Naive thymus-derived CD4-positive, alpha-beta T cell (primary cell): ENCODE measurements around the gene C11orf21. TPM values are rescaled to one million over a fixed set of nuclear protein-coding genes. Genes with fewer than 3 reads are reported as not detected.

ENCODE experiments used
- ATAC-seq: fragments of 150-1000 bp; cut with Tn5 transposase; 2 replicates; pipeline ENCODE4 v1.10.0; 2021; ENCODE audit warnings: mild to moderate bottlenecking, moderate library complexity
- CTCF ChIA-PET: fragments of 350-600 bp; sonication (Branson Sonifier 250); formaldehyde crosslinking; loops from one replicate; lab custom pipeline; 2021; ENCODE audit warnings: antibody characterized with exemption; lab: Charles Lee
- POLR2A ChIA-PET: fragments of 350-600 bp; sonication (Branson Sonifier 250); formaldehyde crosslinking; loops from one replicate; lab custom pipeline; 2021; ENCODE audit warnings: antibody characterized with exemption, inconsistent platforms; lab: Charles Lee
- DNase-seq, 9 donors: peaks; one replicate each; pipeline versions ENCODE4 v3.0.0 to v3.0.0-alpha.2; 2020 to 2022; ENCODE audit warnings: mixed read lengths in 1 of 9
- H3K27ac ChIP-seq: one replicate; pipeline ENCODE4 v1.7.0; 2013; ENCODE audit warnings: mild to moderate bottlenecking, low read depth, low read length, moderate library complexity
- H3K27me3 ChIP-seq, 2 donors: one replicate each; pipeline ENCODE4 v1.7.0; 2013; ENCODE audit warnings: low read length in 2 of 2, mild to moderate bottlenecking in 2 of 2, moderate library complexity in 2 of 2; ENCODE audit not compliant: control insufficient read depth in 2 of 2, insufficient read depth in 2 of 2
- H3K36me3 ChIP-seq, 3 experiments: 1 replicate in 2 of 3; 2 replicates in 1 of 3; pipeline ENCODE4 v1.7.0; 2013; ENCODE audit warnings: low read length in 3 of 3, mild to moderate bottlenecking in 3 of 3, moderate library complexity in 1 of 3; ENCODE audit not compliant: insufficient read depth in 3 of 3, control insufficient read depth in 2 of 3
- H3K4me1 ChIP-seq, 2 donors: one replicate each; pipeline ENCODE4 v1.7.0; 2013; ENCODE audit warnings: low read length in 2 of 2, mild to moderate bottlenecking in 2 of 2, moderate library complexity in 1 of 2; ENCODE audit not compliant: control insufficient read depth in 2 of 2, insufficient read depth in 2 of 2
- H3K4me3 ChIP-seq: 2 replicates; pipeline ENCODE4 v1.7.0; 2013; ENCODE audit warnings: mild to moderate bottlenecking, low read length
- H3K9me3 ChIP-seq, 3 experiments: 1 replicate in 2 of 3; 2 replicates in 1 of 3; pipeline ENCODE4 v1.7.0; 2013; ENCODE audit warnings: low read length in 3 of 3; ENCODE audit not compliant: control insufficient read depth in 2 of 3
- H3K27ac Mint-ChIP-seq, 9 donors: one replicate each; pipeline ENCODE4 v1.8.0; 2020 to 2022; ENCODE audit warnings: mixed read lengths in 9 of 9, mild to moderate bottlenecking in 8 of 9, moderate library complexity in 5 of 9, inconsistent platforms in 2 of 9
- H3K27me3 Mint-ChIP-seq, 5 donors: one replicate each; pipeline ENCODE4 v1.8.0; 2021 to 2022; ENCODE audit warnings: mixed read lengths in 5 of 5, mild to moderate bottlenecking in 1 of 5
- H3K36me3 Mint-ChIP-seq, 5 donors: one replicate each; pipeline ENCODE4 v1.8.0; 2020 to 2022; ENCODE audit warnings: mixed read lengths in 5 of 5, mild to moderate bottlenecking in 3 of 5, inconsistent platforms in 1 of 5
- H3K4me1 Mint-ChIP-seq, 7 donors: one replicate each; pipeline ENCODE4 v1.8.0; 2020 to 2022; ENCODE audit warnings: mixed read lengths in 7 of 7, mild to moderate bottlenecking in 3 of 7, inconsistent platforms in 1 of 7
- H3K4me3 Mint-ChIP-seq, 10 donors: one replicate each; pipeline ENCODE4 v1.8.0; 2020 to 2022; ENCODE audit warnings: mild to moderate bottlenecking in 10 of 10, mixed read lengths in 10 of 10, moderate library complexity in 6 of 10, inconsistent platforms in 2 of 10
- H3K9me3 Mint-ChIP-seq, 11 donors: one replicate each; pipeline ENCODE4 v1.8.0; 2020 to 2022; ENCODE audit warnings: mixed read lengths in 11 of 11, mild to moderate bottlenecking in 4 of 11, inconsistent platforms in 1 of 11, moderate library complexity in 1 of 11
- intact Hi-C, 2 donors: fragments of 100-400 bp; cut with micrococcal nuclease; formaldehyde crosslinking; loops; one replicate each; pipeline ENCODE4 v1.15.1; 2023
- polyA plus RNA-seq, 2 donors: library from polyadenylated mRNA; unstranded; fragments of 300-500 nt; fragmentation: Illumina TruSeq; gene quantifications; one replicate each; pipeline ENCODE4 v1.2.3, GENCODE V29; 2021
- total RNA-seq, 6 experiments: library from RNA in 5 of 6; stranded (reverse) in 5 of 6; gene quantifications; 1 replicate in 5 of 6; 2 replicates in 1 of 6; pipeline ENCODE4 v1.2.3 and lab custom pipeline; 2021 to 2026

Gene C11orf21
- total and polyA plus RNA-seq, 7 experiments from 2014 or later: 10.7 to 153 (median 82.5) TPM

GRCh38 chr11:2249189-2249916 is 52.4 kb downstream of the C11orf21 start:
- H3K27ac Mint-ChIP-seq: no peak overlapping the region
- intact Hi-C loops: no loop called here
- Histone ChIP-seq H3K4me1 (no peaks in the 10 kb centered on the region), H3K4me3 (no peak overlapping the region), H3K27ac (no peak overlapping the region), H3K9me3 (no peaks in the 10 kb centered on the region), H3K27me3 (no peaks in the 10 kb centered on the region), H3K36me3 (no peaks in the 10 kb centered on the region)
- peaks cover 0 to 11% (median 0%) of the 10 kb centered on the region in 5 donors for H3K27me3 Mint-ChIP-seq
- POLR2A ChIA-PET: no interaction called here
- H3K9me3 Mint-ChIP-seq: peaks cover 0 to 6% (median 0%) of the 10 kb centered on the region in 11 donors
- H3K36me3 Mint-ChIP-seq: peaks cover 0 to 4% (median 0%) of the 10 kb centered on the region in 5 donors
- H3K4me3 Mint-ChIP-seq: no peak overlapping the region
- H3K4me1 Mint-ChIP-seq: no peaks in the 10 kb centered on the region
- ATAC-seq: no peak
- CTCF ChIA-PET: no interaction called here
- no peak for DNase-seq

DNA sequence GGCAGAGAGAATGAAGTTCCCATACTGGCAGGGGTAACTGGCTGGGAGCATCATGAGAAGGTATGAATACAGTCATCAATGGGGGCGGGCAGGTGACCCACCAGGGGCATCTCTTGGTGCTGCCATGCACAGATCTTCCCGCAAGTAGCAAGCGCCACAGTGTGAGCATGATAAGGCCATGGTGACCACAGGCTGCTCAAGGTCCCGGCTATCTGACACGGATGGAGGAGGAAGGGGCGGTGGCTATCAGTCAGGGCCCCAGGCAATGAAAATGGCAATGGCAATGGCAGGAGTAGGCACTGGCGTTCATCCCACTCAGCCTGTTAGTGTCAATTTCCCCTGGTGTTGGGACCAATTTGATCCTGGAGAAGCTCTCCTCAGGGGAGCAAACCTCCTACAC is 53.0 kb downstream of the C11orf21 start:
- H3K27me3 ChIP-seq: no peaks in the 10 kb centered on the region
- H3K36me3 Mint-ChIP-seq: peaks cover 0 to 4% (median 0%) of the 10 kb centered on the region in 5 donors
- H3K4me1 Mint-ChIP-seq: no peaks in the 10 kb centered on the region
- no peak overlapping the region for H3K4me3 ChIP-seq
- H3K36me3 ChIP-seq: no peaks in the 10 kb centered on the region
- H3K27ac Mint-ChIP-seq: no peak overlapping the region
- POLR2A ChIA-PET: no interaction called here
- H3K9me3 Mint-ChIP-seq: peaks cover 0 to 5% (median 0%) of the 10 kb centered on the region in 11 donors
- H3K4me3 Mint-ChIP-seq: no peak overlapping the region
- H3K27ac ChIP-seq: no peak overlapping the region
- H3K4me1 ChIP-seq: no peaks in the 10 kb centered on the region
- no peaks in the 10 kb centered on the region for H3K9me3 ChIP-seq
- H3K27me3 Mint-ChIP-seq: peaks cover 0 to 15% (median 0%) of the 10 kb centered on the region in 5 donors
- intact Hi-C loops: no loop called here
- ATAC-seq (no peak), DNase-seq (no peak)
- CTCF ChIA-PET: no interaction called here

GRCh38 chr11:2248242-2248641 is 53.5 kb downstream of the C11orf21 start:
- Mint-ChIP-seq H3K27me3 (peaks cover 0 to 17% (median 0%) of the 10 kb centered on the region in 5 donors), H3K4me3 (no peak overlapping the region), H3K4me1 (no peaks in the 10 kb centered on the region), H3K9me3 (peaks cover 0 to 1% (median 0%) of the 10 kb centered on the region in 11 donors), H3K27ac (no peak overlapping the region), H3K36me3 (peaks cover 0 to 4% (median 0%) of the 10 kb centered on the region in 5 donors)
- intact Hi-C loops: no loop called here
- POLR2A ChIA-PET: no interaction called here
- Histone ChIP-seq H3K4me1 (no peaks in the 10 kb centered on the region), H3K9me3 (no peaks in the 10 kb centered on the region), H3K4me3 (no peak overlapping the region), H3K27me3 (no peaks in the 10 kb centered on the region), H3K36me3 (no peaks in the 10 kb centered on the region), H3K27ac (no peak overlapping the region)
- ATAC-seq (no peak), DNase-seq (no peak)
- CTCF ChIA-PET: no interaction called here

- H3K9me3 Mint-ChIP-seq: peaks cover 0 to 5% (median 1%) of the 10 kb centered on the region in 11 donors
- POLR2A ChIA-PET: no interaction called here
- CTCF ChIA-PET: interaction anchor here (0.6 kb wide), 1 partner anchor 1821 kb away, joined by 3 read pairs; no protein-coding TSS in a partner anchor
- no peak for ATAC-seq
- Histone ChIP-seq H3K27me3 (no peaks in the 10 kb centered on the region), H3K36me3 (no peaks in the 10 kb centered on the region), H3K4me3 (no peak overlapping the region), H3K4me1 (no peaks in the 10 kb centered on the region), H3K9me3 (no peaks in the 10 kb centered on the region), H3K27ac (no peak overlapping the region)
- H3K4me3 Mint-ChIP-seq: no peak overlapping the region
- no peak for DNase-seq
- intact Hi-C loops: no loop called here
- H3K27me3 Mint-ChIP-seq: peaks cover 0 to 24% (median 0%) of the 10 kb centered on the region in 5 donors
- H3K27ac Mint-ChIP-seq: no peak overlapping the region
- H3K4me1 Mint-ChIP-seq: no peaks in the 10 kb centered on the region
- peaks cover 0 to 4% (median 0%) of the 10 kb centered on the region in 5 donors for H3K36me3 Mint-ChIP-seq
Measured at GRCh38 chr11:2247496-2247895, 54.2 kb downstream of the C11orf21 start.

Other genes starting within 250 kb of the C11orf21 start
- gene IGF2, start 162.5 kb downstream of the C11orf21 start, total RNA-seq: under 1 TPM in 1 of 5 experiments, not detected in 4; 0.36 TPM
- gene IGF2, start 162.5 kb downstream of the C11orf21 start, polyA plus RNA-seq: not detected
- not detected for gene INS, start 140.7 kb downstream of the C11orf21 start, total RNA-seq
- not detected for gene INS, start 140.7 kb downstream of the C11orf21 start, polyA plus RNA-seq
- not detected for gene TH, start 130.1 kb downstream of the C11orf21 start, total RNA-seq
- gene TH, start 130.1 kb downstream of the C11orf21 start, polyA plus RNA-seq: not detected
- gene ASCL2, start 31.3 kb downstream of the C11orf21 start, total RNA-seq: 1 to 10 TPM in 1 of 5 experiments, under 1 TPM in 3, not detected in 1; 0.32 to 2.1 (median 0.45) TPM
- not detected for gene ASCL2, start 31.3 kb downstream of the C11orf21 start, polyA plus RNA-seq
- gene TSPAN32, start 95 bp upstream of the C11orf21 start, total RNA-seq: 100 to 1,000 TPM in 2 of 5 experiments, 10 to 100 TPM in 3; 33.5 to 116 (median 70.3) TPM
- 10 to 100 TPM; 15.7 to 23.9 TPM for gene TSPAN32, start 95 bp upstream of the C11orf21 start, polyA plus RNA-seq
- gene CD81, start 75.4 kb upstream of the C11orf21 start, total RNA-seq: 100 to 1,000 TPM in 4 of 5 experiments, 10 to 100 TPM in 1; 97.5 to 173 (median 138) TPM
- 10 to 100 TPM; 19.0 to 39.6 TPM for gene CD81, start 75.4 kb upstream of the C11orf21 start, polyA plus RNA-seq
- gene TSSC4, start 98.8 kb upstream of the C11orf21 start, total RNA-seq: 10 to 100 TPM; 43.6 to 55.0 (median 50.9) TPM
- gene TSSC4, start 98.8 kb upstream of the C11orf21 start, polyA plus RNA-seq: 10 to 100 TPM; 51.7 to 83.7 TPM
- 1 to 10 TPM in 1 of 5 experiments, under 1 TPM in 4; 0.05 to 1.1 (median 0.73) TPM for gene TRPM5, start 142.6 kb upstream of the C11orf21 start, total RNA-seq
- under 1 TPM in 1 of 2 donors, not detected in 1; 0.09 TPM for gene TRPM5, start 142.6 kb upstream of the C11orf21 start, polyA plus RNA-seq
- gene KCNQ1, start 143.1 kb upstream of the C11orf21 start, total RNA-seq: 10 to 100 TPM; 14.7 to 46.4 (median 41.4) TPM
- 10 to 100 TPM; 15.8 to 20.9 TPM for gene KCNQ1, start 143.1 kb upstream of the C11orf21 start, polyA plus RNA-seq